ENCODE results near the gene MCEMP1.

DNA sequence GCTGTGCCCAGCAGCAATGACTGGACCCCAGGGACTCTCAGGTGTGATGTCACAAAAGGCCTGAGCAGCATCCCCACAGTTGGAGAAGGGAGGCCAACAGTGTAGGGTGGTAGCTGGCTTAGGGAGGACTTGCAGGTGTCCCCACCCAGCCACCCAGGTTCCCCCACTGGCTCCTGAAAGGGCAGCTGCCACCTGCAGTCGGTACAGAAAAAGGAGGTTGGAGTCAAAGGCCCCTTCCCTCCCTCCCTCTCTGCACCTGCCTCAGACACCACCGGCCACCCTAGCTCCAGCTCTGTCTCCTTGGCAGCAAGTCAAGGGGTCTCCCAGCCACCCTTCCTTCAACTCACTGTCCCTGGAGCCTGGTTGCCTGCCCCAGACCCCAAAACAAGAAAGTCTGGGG is 43.2 kb upstream of the MCEMP1 start, which contains the start of gene PCP2:
- TF ChIP-seq POLR2A (IDR thresholded peaks at IDR 0.05), result no peak
- TF ChIP-seq, protein P1, sequence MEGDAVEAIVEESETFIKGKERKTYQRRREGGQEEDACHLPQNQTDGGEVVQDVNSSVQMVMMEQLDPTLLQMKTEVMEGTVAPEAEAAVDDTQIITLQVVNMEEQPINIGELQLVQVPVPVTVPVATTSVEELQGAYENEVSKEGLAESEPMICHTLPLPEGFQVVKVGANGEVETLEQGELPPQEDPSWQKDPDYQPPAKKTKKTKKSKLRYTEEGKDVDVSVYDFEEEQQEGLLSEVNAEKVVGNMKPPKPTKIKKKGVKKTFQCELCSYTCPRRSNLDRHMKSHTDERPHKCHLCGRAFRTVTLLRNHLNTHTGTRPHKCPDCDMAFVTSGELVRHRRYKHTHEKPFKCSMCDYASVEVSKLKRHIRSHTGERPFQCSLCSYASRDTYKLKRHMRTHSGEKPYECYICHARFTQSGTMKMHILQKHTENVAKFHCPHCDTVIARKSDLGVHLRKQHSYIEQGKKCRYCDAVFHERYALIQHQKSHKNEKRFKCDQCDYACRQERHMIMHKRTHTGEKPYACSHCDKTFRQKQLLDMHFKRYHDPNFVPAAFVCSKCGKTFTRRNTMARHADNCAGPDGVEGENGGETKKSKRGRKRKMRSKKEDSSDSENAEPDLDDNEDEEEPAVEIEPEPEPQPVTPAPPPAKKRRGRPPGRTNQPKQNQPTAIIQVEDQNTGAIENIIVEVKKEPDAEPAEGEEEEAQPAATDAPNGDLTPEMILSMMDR (IDR thresholded peaks at IDR 0.05), result no peak
